IPS DF 19.7 (cell line): ENCODE results near the gene DMAC2.
"Not testable (repeated sequence)": the region's sequence is repeated elsewhere in the genome, so short reads cannot be mapped to it uniquely, and the experiment has no call there.

ENCODE experiments used
- DNase-seq: peaks from one replicate; pipeline ENCODE4 v3.0.0-alpha.2; 2013; ENCODE audit warnings: low read depth, low spot score

DMAC2 gene

DNA sequence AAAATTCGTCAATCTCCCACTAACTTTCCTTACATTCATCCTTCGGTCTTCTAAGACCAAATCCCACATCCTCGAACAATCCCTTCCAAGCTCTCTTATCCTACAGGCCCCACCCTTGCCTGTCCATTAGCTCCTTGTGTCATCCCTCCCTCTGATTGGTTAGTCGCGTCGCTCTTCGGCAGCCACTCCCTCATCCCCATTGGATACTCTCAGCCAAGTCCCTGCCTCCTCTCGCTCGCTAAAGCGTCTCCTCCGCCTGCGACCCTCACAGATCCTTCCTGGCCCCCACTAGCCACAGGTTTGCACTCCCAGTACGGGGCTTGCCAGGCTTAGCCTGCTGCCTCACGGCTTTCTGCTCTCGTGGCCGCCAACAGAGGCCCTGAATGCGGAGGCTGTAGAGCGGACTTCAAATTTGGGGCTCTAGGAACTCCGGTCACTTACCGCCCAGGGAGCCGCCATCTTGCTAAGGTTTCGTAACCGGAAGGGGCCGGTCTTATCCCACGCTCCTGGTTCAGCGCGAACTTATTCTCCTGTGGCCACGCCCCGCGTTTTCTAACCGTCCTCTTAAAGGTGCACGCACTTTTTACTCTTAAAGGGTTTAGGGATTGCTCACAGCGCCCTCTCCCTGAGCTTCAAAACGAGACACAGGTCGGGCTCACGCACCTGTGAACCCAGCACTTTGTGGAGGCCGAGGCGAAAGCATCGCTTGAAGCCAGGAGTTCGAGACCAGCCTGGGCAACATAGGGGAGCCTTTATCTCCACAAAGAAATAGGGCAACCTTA is at the start of gene DMAC2:
TSS of gene DMAC2 (minus strand) at position 472 of the 782 bp plus-strand sequence. CDS start at position 459, 13 bp downstream.
- DNase-seq = peak; percentile 97

DNA sequence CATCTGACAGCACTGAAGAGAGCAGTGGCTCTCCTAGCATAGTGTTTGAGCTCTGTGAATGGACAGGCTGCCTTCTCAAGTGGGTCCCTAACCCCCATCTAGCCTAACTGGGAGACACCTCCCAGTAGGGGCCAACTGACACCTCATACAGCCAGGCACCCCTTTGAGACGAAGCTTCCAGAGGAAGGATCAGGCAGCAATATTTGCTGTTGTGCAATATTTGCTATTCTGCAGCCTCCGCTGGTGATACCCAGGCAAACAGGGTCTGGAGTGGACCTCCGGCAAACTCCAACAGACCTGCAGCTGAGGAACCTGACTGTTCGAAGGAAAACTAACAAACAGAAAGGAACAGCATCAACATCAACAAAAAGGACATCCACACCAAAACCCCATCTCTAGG is 47.2 kb upstream of the DMAC2 start:
- DNase-seq = not testable (repeated sequence)

DNA sequence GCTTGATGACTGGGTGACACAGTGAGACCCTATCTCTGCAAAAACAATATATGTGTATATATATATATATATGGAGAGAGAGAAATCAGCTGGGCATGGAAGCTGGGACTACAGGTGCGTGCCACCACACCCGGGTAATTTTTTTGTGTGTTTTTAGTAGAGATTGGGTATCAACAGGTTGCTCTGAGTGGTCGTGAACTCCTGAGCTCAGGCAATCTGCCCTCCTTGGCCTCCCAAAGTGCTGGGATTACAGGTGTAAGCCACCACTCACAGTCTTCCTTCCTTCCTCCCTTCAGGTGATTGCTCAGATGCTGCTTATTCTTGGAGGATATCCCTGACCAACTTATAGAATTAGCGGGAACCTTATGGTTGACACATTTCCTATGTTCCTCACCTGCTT is 45.1 kb upstream of the DMAC2 start:
- no peak for DNase-seq

DNA sequence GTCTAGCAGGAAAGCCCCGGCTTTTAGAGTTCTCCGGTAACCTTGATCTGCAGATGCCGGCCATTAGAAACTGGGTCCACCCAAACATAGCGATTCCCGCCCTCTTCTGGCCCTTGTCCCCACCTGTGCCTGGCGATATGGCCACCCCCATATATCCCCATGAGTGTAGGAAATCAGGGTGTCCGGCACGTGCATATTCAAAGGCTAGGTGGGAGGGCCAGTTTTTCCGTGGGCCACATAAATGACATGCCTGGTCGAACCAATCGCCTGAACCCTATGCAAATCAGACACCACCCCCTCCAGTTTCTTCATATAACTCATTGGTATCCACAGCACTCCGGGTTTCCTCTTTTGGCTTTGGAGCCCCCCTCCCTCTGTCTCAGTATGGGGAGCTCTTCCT is 40.6 kb upstream of the DMAC2 start:
- DNase-seq = no peak

DNA sequence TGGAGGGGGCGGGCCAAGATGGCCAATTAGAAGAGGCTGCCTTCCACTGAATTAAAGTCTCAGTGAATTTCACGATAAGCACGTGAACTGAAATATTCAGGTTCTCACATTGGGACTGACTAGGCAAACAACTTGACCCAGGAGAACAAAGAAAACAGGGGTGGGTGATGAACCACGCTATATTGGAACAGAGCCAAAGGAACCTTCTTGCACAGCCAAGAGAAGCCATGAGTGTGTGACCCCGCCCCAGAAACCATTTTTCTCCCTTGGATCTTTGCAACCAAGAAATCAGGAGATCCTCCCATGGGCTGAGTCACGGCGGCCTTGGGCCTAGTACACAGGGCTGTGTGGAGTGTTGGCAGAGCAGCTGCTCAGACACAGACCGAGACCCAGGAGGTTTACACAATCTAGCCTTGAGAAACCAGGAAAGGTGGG is 40.1 kb upstream of the DMAC2 start:
- DNase-seq = no peak

DNA sequence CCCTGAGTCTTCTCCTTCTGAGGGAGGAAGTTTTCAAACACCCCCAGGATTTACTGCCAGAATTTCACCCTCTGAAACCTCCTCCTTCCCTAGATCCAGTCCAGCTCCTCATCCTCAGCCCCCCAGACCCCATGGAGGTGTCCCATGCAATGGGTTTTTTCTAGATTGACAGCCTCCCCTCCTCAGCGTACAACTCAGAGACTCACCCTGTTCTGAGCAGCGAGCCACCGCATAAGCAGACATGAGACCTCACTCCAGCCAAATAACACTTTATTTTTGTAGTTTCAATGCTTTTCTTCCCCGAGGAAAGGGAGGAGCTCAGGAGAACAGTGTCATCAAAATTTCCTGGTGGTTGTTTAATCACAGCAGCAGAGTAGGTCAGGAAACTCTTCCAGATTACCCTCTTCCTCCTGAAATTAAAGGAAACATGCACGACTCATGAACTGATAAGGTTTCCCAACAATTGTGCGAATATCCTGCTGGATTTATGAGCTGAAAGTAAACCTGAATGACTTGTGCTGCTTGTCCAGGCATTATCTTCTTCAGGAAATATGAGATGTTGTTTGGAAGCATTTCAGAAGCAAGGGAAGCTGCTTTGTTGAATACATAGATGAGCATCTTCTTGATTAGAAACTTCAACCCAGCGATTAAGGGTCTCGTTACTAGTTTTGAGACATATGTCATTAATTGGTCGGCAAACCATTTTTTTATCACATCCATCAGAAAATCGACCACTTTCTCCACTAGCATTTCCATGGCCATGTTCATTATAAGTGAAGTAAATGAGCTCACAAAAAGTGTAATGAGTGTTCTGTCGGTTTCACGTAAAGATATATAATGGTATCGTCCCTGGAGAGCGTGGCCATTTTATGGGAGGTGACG is 39.4 kb upstream of the DMAC2 start:
- DNase-seq = no peak

DNA sequence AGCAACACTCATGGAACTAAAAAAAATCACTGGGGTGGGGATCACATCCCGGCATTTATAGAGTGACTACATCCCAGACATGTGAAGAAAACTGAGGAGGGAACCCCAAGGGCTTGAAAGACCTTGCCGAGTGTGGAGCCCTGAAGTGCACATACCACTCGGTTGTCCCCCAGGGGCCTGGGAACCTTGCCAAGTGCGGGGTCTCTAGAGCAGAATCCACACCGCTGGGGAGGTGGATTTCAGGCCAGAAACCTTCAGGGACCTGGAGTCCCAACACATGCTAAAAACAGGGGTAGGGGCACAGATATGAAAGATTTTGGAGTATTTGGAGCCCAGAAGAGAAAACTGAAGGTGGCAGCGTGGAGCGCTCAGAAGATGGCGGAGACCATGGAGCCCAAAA is 38.5 kb upstream of the DMAC2 start:
- no peak for DNase-seq

DNA sequence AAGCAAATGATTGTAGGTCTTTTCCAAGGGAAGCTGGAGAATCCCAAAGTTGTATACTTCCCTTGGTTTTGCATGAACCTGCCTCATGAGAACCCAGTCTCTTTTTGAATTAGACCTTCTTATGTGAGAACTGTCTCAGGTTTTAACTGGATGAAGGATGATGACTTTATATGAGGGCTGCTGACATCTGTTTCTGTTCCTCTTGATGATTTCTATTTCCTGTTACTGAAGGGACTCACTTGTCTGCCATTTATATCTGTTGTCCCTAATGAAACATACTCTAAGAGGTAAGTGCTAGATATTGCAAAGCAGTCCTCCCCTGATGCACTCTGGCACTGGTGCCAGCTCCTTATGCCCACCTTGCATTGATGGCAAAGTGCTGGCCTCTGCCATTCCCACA is 36.9 kb upstream of the DMAC2 start:
- no peak for DNase-seq

DNA sequence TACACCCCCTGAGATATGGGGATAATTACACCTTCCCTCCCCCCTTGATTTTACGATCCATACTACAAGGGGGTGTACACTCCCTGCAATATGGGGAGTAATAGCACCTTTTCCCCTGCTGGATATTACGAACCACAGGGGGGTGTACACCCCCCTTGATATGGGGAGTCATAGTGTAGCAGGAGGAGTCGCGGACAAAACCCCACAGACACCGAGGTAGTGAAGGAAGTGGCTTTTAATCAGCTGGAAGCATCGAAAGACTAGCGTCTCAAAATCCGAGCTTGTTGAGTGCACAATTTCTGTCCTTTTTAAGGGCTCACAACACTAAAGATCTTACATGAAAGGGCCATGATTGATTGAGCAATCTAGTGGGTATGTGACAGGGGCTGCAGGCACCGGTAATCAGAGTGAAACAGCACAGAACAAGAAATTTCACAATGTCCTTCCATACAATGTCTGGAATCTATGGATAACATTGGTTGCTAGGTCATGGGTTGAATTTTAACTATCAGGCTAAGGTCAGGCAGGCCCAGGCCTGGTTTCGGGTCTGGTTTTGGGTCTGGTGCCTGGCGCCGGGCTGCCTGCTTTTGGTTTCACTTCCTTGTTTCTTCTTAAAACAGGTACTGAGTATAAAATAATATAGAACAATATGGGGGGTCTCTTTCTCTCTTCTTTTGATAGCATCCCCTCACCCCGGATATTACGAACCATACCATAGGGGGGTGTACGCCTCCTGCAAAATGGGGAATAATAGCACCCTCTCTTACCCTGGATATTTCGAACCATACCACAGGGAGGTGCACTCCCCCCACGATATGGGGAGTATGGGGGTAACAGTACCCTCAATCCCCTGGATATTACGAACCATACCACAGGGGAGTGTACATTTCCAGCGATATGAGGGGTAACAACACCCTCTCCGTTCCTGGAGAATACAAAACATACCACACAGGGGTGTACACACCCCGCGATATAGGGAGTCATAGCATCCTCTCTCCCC is 23.8 kb upstream of the DMAC2 start:
- not testable (repeated sequence) for DNase-seq

DNA sequence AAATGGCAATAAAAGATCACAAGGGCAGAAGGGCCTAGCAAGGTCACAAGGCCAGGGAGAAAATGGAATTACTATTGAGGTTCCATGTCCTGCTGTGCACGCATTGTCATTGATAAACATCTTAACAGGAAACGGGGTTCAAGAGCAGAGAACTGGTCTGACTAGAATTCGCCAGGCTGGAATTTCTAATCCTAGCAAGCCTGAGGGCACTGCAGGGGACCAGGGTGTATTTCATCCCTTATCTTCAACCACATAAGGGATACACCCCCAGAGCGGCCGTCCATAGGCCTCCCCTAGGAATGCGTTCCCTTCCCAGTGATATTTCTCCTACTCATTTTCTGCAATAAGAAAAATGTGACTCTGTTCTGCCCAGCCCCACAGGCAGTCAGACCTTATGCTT is 22.8 kb upstream of the DMAC2 start:
- no peak for DNase-seq

DNA sequence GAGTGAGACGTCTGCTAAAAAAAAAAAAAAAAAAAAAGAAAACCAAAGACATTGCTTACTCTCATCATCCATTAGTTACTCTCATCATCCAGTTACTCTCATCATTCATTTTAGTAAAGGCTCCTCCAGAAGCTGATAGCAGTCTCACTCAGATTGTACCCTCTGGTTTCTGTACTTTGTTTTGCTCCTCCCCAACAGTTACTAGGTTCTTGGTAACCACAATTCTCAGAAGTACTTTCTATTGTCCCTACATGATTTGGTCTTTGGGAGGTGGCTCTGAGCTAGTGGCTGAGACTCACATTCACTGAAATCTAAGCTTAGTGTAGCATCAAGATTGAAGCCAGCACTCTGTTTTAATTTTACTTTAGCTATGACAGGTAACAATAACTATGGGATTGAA is 17.5 kb upstream of the DMAC2 start:
- DNase-seq = no peak

DNA sequence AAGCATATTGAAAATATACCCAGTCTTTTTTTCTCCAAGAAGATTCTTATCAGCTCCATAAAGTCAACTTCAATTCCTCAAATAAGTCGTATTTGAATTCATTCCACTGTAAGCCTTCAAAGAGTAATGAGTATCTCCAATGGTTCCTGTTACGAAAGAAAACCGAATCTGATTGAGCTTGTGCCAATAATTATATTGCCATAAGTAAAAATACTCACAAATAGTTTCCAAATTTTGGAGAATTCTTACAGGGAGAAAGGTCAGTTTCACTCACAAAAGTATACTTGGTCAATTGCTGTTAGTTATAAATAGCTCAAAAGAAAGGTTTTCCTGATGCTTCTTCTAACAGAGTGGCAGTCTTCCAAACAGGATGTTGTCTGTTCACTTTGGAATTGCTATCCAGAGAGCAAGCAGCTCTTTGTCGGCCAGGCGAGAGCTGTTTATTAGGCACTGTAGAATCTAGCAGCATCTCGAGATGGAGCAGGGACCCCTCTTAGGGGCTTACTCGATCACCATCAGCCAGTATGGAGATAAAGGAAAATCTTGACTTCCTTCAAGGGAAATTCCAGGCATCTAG is 16.7 kb upstream of the DMAC2 start:
- DNase-seq = no peak

DNA sequence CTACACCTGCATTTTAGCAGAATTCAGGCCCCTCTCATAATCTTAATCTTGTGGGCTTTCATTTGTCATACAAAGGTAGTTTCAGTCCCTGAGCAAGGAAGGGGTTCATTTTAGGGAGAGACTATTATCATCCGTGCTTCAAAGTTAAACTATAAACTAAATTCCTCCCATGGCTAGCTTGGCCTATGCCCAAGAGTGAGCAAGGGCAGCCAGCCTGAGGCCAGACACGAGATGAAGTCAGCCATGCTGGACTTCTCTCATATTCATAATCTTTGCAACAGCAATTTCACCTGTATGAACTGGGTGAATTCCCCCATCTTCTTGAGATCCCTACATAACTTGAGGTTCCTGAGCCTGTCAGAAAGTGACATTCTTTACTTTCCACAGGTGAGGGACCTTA is 16.2 kb upstream of the DMAC2 start:
- no peak for DNase-seq

DNA sequence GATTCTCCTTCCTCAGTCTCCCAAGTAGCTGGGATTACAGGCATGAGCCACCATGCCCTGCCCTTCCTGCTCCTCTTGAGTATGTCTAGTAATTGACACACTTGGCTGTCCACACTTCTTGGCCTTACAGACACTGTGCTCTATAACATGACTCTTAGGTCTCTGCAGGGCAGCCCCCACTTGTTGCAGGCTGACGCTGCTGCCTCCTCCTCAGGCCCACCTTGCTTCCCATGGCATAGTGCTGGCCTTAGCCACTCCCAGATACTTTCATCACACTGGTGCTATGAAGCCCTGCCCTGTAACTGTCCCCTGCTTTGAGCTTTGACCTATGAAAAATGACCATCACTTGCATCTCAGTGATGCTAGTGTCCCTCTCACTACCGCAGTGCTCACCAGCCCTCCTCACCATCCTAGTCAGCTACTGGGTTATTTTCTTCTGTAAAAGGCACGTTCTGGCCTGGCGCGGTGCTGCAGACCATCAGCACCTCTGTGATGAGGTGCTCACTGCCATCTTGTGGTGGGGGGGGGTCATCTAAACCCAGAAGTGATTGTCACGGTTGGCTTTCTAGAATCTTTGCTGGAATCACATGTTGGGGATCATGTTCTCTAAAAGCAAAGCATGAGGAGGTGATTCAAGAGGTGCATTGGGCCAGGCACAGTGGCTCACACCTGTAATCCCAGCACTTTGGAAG is 13.0 kb upstream of the DMAC2 start:
- no peak for DNase-seq

DNA sequence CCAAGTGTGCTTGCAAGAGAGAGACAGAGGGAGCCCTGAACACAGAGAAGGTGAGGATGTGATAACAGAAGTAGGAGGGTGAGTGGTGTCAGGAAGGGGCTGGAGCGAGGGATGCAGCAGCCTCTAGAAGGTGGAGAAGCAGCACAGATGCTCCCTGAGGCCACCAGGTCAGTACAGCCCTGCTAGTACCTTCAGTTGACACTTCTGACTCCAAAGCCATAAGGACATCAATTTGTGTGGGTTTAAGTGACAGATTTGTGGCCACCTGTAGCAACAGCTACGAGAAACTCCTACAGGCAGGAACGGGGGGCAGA is 10.1 kb upstream of the DMAC2 start:
- DNase-seq = no peak

DNA sequence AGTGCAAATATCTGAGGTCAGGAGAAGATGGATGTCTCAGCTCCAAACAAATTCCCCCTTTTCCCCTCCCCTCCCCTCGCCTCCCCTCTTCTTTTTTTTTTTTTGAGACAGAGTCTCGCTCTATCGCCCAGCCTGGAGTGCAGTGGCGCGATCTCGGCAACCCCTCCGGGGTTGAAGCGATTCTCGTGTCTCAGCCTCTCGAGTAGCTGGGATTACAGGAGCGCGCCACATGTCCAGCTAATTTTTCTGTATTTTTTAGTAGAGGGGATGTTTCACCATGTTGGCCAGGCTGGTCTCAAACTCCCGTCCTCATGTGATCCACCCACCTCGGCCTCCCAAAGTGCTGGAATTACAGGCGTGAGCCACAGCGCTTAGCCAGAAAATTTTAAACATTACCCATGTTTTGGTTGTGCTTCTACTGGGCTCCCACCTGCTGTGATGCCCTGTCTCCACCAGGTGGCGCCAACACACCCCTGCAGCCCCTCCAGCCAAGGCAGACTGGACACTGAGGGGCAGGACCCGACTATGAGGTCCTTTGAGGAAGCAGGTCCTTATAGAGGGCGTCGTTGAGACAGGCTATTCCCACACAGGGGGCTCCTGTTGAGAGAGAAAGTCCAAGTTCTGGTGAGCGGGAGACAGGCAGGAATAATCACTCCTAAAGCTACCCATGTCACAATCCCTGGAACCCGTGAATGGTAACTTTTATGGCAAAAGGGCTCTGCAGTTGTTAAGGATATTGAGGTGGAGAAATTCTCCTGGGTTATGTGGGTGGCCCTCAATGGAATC is 9.6 kb upstream of the DMAC2 start:
- peak; percentile 63 for DNase-seq

DNA sequence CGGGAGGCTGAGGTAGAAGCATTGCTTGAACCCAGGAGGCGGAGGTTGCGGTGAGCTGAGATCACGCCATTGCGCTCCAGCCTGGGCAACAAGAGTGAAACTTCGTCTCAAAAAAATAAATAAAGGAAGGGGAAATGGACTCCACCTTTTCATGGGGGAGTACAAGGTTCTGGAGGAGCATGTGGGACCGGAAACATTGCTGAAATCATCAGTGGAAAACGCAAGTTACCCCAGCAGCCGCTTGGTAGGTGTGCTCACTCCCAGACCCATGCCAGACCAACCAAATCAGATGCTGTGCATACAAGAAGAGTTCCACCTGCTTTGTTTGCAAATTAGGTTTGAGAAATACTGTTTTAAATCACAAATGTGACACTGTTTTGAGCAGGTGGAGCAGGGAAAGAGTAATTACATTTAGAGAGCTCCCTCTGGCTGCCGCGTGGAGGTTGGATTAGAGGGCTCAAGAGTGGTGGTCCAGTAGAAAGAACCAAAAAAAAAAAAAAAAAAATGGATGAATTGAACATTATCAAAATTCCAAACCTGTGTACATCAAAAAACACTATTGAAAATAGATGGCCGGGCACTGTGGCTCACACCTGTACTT is 8.1 kb upstream of the DMAC2 start:
- no peak for DNase-seq

DNA sequence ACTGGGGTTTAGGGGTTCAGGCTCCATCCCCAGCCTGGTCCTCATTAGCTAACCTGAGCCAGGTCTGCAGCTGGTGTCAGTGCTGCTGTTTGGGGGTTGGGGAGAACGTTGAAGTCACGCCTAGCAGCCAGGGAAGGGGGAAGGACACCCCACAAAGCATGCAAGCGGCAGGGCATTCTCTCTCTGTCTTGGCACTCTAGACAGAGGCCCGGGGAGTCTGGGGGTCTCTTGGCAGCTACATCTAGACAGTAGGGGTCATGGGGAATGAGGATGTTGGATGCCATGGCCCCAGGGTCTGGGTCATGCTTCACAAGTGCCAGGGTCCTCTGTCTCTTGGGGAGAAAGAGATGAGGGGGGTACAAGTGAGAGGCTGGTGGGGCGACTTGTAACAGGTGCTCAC is 5.9 kb upstream of the DMAC2 start:
- DNase-seq = no peak

DNA sequence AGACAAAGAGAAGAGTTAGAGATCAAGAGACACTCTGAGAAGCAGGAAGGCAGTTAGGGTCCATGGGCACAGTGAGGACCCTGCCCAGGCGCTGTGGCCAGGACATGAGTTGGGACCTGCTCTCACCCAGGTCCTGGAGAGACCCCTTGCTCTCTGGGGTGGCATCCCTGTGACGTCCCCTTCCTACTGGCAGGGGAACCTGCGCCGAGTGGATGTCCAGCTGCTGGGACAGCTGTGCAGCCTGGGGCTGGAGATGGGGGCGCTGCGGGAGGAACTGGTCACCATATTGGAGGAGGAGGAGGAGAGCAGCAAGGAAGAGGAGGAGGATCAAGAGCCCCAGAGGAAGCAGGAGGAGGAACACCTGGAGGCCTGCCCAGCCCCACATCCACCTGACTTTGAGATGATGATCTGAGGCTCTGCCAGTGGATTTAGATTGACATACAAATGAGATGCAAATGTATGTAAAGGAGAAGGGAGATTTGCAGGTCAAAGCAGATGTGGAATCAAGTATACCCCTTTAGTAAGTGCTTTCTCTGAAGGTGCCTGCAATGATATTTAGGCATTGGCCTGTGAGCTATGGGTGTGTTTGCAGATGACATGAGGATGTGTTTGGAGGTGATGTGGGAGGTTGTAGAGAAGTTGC is 4.2 kb upstream of the DMAC2 start:
- DNase-seq = no peak
